B cell (primary cell): Measurements from ENCODE around the gene PRPS1. TPM values are rescaled to one million over a fixed set of nuclear protein-coding genes. Genes with fewer than 3 reads are reported as not detected.

ENCODE experiments used
- ATAC-seq: fragments of 200-7000 bp; cut with Tn5 transposase; one replicate; pipeline ENCODE4 v1.10.0; 2021; ENCODE audit warnings: low read depth, mild to moderate bottlenecking, moderate number of reproducible peaks, moderate library complexity
- CTCF ChIA-PET: fragments of 350-600 bp; sonication (Branson Sonifier 250); formaldehyde crosslinking; loops from one replicate; lab custom pipeline; 2021; ENCODE audit warnings: antibody characterized with exemption, inconsistent platforms; lab: Charles Lee
- POLR2A ChIA-PET: fragments of 350-600 bp; sonication (Branson Sonifier 250); formaldehyde crosslinking; loops from one replicate; lab custom pipeline; 2021; ENCODE audit warnings: antibody characterized with exemption; lab: Charles Lee
- DNase-seq: peaks from one replicate; pipeline ENCODE4 v3.0.0; 2013
- H2AFZ ChIP-seq: 2 replicates; pipeline ENCODE4 v1.6.1; 2012; ENCODE audit warnings: mild to moderate bottlenecking, low read depth, low read length; ENCODE audit not compliant: insufficient read depth, poor library complexity, severe bottlenecking
- H3K27ac ChIP-seq, 2 donors: 1 replicate in 1 of 2; 2 replicates in 1 of 2; pipeline ENCODE4 v1.5.1; 2012 to 2013; ENCODE audit warnings: low read length in 2 of 2, mild to moderate bottlenecking in 2 of 2, moderate library complexity in 1 of 2
- H3K27me3 ChIP-seq, 4 experiments: fragments of 200-600 bp in 1 of 4; sonication (generic) in 1 of 4; replicated peaks in 1 of 4; 1 replicate in 2 of 4; 2 replicates in 2 of 4; pipeline versions ENCODE4 v1.6.1 to v1.7.0; 2013 to 2016; ENCODE audit warnings: low read length in 3 of 4, mild to moderate bottlenecking in 2 of 4, mixed read lengths in 1 of 4, moderate library complexity in 1 of 4; ENCODE audit not compliant: insufficient read depth in 4 of 4, control insufficient read depth in 3 of 4; ENCODE audit errors: control extremely low read depth in 1 of 4
- H3K36me3 ChIP-seq, 2 experiments: replicated peaks in 1 of 2; 1 replicate in 1 of 2; 2 replicates in 1 of 2; pipeline versions ENCODE4 v1.6.1 to v1.7.1; 2013; ENCODE audit warnings: low read length in 1 of 2; ENCODE audit not compliant: insufficient read depth in 2 of 2, control insufficient read depth in 1 of 2; ENCODE audit errors: control extremely low read depth in 1 of 2, extremely low read depth in 1 of 2
- H3K4me1 ChIP-seq, 2 donors: fragments of 200-600 bp in 1 of 2; sonication (generic) in 1 of 2; 1 replicate in 1 of 2; 2 replicates in 1 of 2; pipeline versions ENCODE4 v1.5.1 to v1.6.1; 2013 to 2017; ENCODE audit warnings: low read length in 2 of 2; ENCODE audit not compliant: control insufficient read depth in 2 of 2, insufficient read depth in 2 of 2
- H3K4me2 ChIP-seq: replicated peaks from 2 replicates; pipeline ENCODE3; 2012; ENCODE audit warnings: mild to moderate bottlenecking, low read depth, low read length; ENCODE audit not compliant: poor library complexity, severe bottlenecking
- H3K4me3 ChIP-seq, 5 experiments: fragments of 200-600 bp in 1 of 5; sonication (generic) in 1 of 5; 1 replicate in 3 of 5; 2 replicates in 2 of 5; pipeline versions ENCODE4 v1.5.1 to v1.7.0; 2011 to 2016; ENCODE audit warnings: low read length in 4 of 5, mild to moderate bottlenecking in 4 of 5, low read depth in 2 of 5, control low read depth in 1 of 5, moderate library complexity in 1 of 5; ENCODE audit not compliant: insufficient read depth in 1 of 5; ENCODE audit errors: control extremely low read depth in 1 of 5, extremely low read depth in 1 of 5
- H3K79me2 ChIP-seq: fragments of 200-600 bp; sonication (generic); one replicate; pipeline ENCODE4 v1.6.0; 2016; ENCODE audit warnings: low read length; ENCODE audit not compliant: control insufficient read depth, insufficient read depth
- H3K9ac ChIP-seq: fragments of 200-600 bp; sonication (generic); 2 replicates; pipeline ENCODE4 v1.6.1; 2017; ENCODE audit warnings: mild to moderate bottlenecking, low read length, moderate library complexity
- H3K9me3 ChIP-seq, 3 donors: one replicate each; pipeline versions ENCODE4 v1.6.1 to v1.7.1; 2013; ENCODE audit warnings: low read length in 2 of 3; ENCODE audit not compliant: control insufficient read depth in 2 of 3, insufficient read depth in 1 of 3; ENCODE audit errors: control extremely low read depth in 1 of 3
- H4K20me1 ChIP-seq: 2 replicates; pipeline ENCODE4 v1.6.0; 2012; ENCODE audit warnings: mild to moderate bottlenecking, low read length; ENCODE audit not compliant: insufficient read depth, control insufficient read depth, poor library complexity, severe bottlenecking
- H3K27ac Mint-ChIP-seq: one replicate; pipeline ENCODE4 v1.8.0; 2021; ENCODE audit warnings: mixed read lengths
- H3K27me3 Mint-ChIP-seq: one replicate; pipeline ENCODE4 v1.8.0; 2021; ENCODE audit warnings: mixed read lengths
- H3K4me1 Mint-ChIP-seq: one replicate; pipeline ENCODE4 v1.8.0; 2021; ENCODE audit warnings: mixed read lengths
- H3K4me3 Mint-ChIP-seq: one replicate; pipeline ENCODE4 v1.8.0; 2021; ENCODE audit warnings: mixed read lengths
- H3K9me3 Mint-ChIP-seq: one replicate; pipeline ENCODE4 v1.8.0; 2022; ENCODE audit warnings: mixed read lengths; ENCODE audit not compliant: insufficient read depth
- CTCF ChIP-seq: fragments of 200-600 bp; IDR thresholded peaks from one replicate; pipeline ENCODE4 v1.8.0; 2022; ENCODE audit warnings: antibody characterized with exemption, mild to moderate bottlenecking
- EZH2 ChIP-seq: IDR thresholded peaks from 2 replicates; pipeline ENCODE4 v1.6.1; 2012; ENCODE audit warnings: borderline replicate concordance, low read depth, mild to moderate bottlenecking, moderate library complexity, low read length; ENCODE audit not compliant: insufficient read depth, poor library complexity, severe bottlenecking
- WGBS: methylation state at CpG from one replicate; pipeline ENCODE4 v1.1.5; 2013; ENCODE audit warnings: missing lambda C conversion rate; ENCODE audit not compliant: insufficient coverage; 5-methylcytosine and 5-hydroxymethylcytosine counted together
- intact Hi-C: fragments of 100-400 bp; cut with micrococcal nuclease; formaldehyde crosslinking; loops from one replicate; pipeline ENCODE4 v1.10.0; 2022
- polyA plus RNA-seq: library from polyadenylated mRNA; depleted of rRNA; stranded (reverse); fragments of >200 nt; gene quantifications from 2 replicates; pipeline ENCODE4 v1.2.3, GENCODE V29; 2012
- total RNA-seq, 2 donors: library from RNA; stranded (reverse); fragments of 120-200 nt in 1 of 2; gene quantifications; 1 replicate in 1 of 2; 2 replicates in 1 of 2; pipeline versions ENCODE4 v1.2.3 to v1.2.4, GENCODE V29; 2013 to 2022

PRPS1 gene
- total and polyA plus RNA-seq, 2 donors (not counting 1 experiment from before 2014, with no cell fraction given): 42.2 to 52.1 TPM

DNA sequence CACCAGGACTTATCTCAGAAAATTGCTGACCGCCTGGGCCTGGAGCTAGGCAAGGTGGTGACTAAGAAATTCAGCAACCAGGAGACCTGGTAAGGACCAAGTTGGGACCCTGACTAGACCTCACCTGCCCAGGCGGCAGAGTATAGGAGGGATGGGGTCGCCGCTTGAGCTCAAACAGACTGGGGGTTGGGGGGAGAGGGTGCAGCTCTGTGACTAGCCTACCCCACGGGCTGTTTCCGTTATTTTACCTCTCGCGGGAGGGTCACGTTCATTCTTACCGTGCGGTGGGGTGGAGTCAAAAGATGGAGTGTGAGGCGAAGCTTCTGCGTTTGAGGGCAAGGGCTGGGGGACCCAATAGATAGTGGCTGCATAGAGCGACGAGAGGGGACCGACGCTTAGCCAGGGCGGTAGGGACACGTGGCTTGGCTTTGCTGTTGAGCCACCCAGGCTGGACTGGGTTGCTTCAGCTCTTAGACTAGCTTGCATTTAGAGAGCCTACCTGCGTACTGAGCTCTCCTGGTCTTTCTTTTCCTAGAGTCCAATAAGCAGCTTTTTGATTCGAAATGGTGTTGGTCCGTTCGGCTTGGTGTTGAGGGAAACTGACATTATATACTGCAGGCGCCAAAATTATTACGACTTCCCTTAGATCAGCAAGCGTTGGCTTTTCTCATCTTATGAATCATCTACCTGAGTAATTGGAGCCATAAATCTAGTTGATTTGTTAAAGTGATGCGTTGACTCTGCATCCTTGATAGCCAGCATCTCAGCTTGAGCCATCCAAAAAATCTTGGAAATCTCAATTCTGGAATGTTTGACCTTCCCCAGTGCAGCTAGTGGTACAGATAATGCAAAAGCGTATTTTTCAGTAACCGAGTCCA is 591 bp downstream of the PRPS1 start:
- Mint-ChIP-seq H3K4me1 (peaks cover 31% of the 10 kb centered on the region), H3K27ac (peak overlapping the region; percentile 92), H3K27me3 (no peaks in the 10 kb centered on the region), H3K4me3 (peak overlapping the region; percentile 97), H3K9me3 (no peaks in the 10 kb centered on the region)
- H3K4me2 ChIP-seq: peak overlapping the region; percentile 70
- TF ChIP-seq EZH2: no peak
- TF ChIP-seq CTCF: no peak
- no peaks in the 10 kb centered on the region for H3K27me3 ChIP-seq
- under 1% methylated on average over 17 of the region's 29 CpGs for WGBS
- H3K27ac ChIP-seq: peak overlapping the region; percentile 80
- DNase-seq: peak; percentile 70
- ChIA-PET CTCF (interaction anchor here (0.6 to 4.0 kb wide), 8 partner anchors 26 to 1125 kb away, joined by 3 to 20 read pairs (median 5); partner anchors contain the start of genes NCBP2L and TSC22D3), POLR2A (interaction anchor here (0.7 to 1.8 kb wide), 7 partner anchors 17 to 148 kb away, joined by 3 to 7 read pairs (median 4); partner anchors contain the start of genes NCBP2L and TSC22D3)
- peak; percentile 48 for ATAC-seq
- no peaks in the 10 kb centered on the region for H4K20me1 ChIP-seq
- H2AFZ ChIP-seq: peak overlapping the region; percentile 69
- peak overlapping the region; percentile 74 for H3K9ac ChIP-seq
- peaks cover 44% of the 10 kb centered on the region for H3K79me2 ChIP-seq
- H3K9me3 ChIP-seq: no peaks in the 10 kb centered on the region
- H3K36me3 ChIP-seq: no peaks in the 10 kb centered on the region
- peak overlapping the region; percentile 51 to 83 (median 75) for H3K4me3 ChIP-seq
- intact Hi-C loops: loop anchor here (1.0 to 5.0 kb wide), 7 partner anchors 26 to 627 kb away; partner anchors contain the start of genes ATG4A, DNAAF6, MORC4 and NCBP2L
- peaks cover 8 to 19% of the 10 kb centered on the region in 2 donors for H3K4me1 ChIP-seq
